Measurements from ENCODE around the gene ARMH3.

GRCh38 chr10:101935431-101935830, 120.5 kb downstream of the ARMH3 start:
- TF ChIP-seq GATA3 (IDR thresholded peaks at IDR 0.05; ENCODE audit: low read depth, low read length) (no peak), GATA2 (IDR thresholded peaks at IDR 0.05; ENCODE audit: low read depth, low read length) (no peak)

Data from SH-SY5Y (cell line).